GM10847 (cell line): ENCODE data around the gene MLC1.

Experiments used
- POLR2A ChIP-seq: IDR thresholded peaks from 2 replicates; pipeline ENCODE4 v1.6.1; 2011; ENCODE audit not compliant: insufficient read length; ENCODE audit errors: extremely low read depth

MLC1 gene

GRCh38 chr22:50085211-50085972 lies at the start of gene MLC1:
Gene MLC1, minus strand, starts transcription at chr22:50085426. Its CDS starts 524 bp downstream, at chr22:50084902.
- no peak for TF ChIP-seq POLR2A

- no peak for TF ChIP-seq POLR2A
Measured at GRCh38 chr22:50134481-50134880, 49.3 kb upstream of the MLC1 start.

- no peak for TF ChIP-seq POLR2A
Measured at GRCh38 chr22:50131894-50132293, 46.7 kb upstream of the MLC1 start.

- TF ChIP-seq POLR2A, result no peak
Measured at GRCh38 chr22:50129121-50129736, 44.0 kb upstream of the MLC1 start.

- no peak for TF ChIP-seq POLR2A
Measured at GRCh38 chr22:50125029-50125428, 39.8 kb upstream of the MLC1 start.

GRCh38 chr22:50123119-50123518 lies 37.9 kb upstream of the MLC1 start:
- TF ChIP-seq POLR2A, result no peak

GRCh38 chr22:50121202-50121740 lies 36.0 kb upstream of the MLC1 start:
- no peak for TF ChIP-seq POLR2A

GRCh38 chr22:50119768-50120251 lies 34.6 kb upstream of the MLC1 start:
- TF ChIP-seq POLR2A, result no peak

- TF ChIP-seq POLR2A, result no peak
Measured at GRCh38 chr22:50119169-50119767, 34.0 kb upstream of the MLC1 start.

- TF ChIP-seq POLR2A, result no peak
Measured at GRCh38 chr22:50118557-50119168, 33.4 kb upstream of the MLC1 start.

GRCh38 chr22:50118129-50118528 lies 32.9 kb upstream of the MLC1 start:
- TF ChIP-seq POLR2A, result no peak

- no peak for TF ChIP-seq POLR2A
Measured at GRCh38 chr22:50117168-50117762, 32.0 kb upstream of the MLC1 start.

GRCh38 chr22:50115693-50116092 lies 30.5 kb upstream of the MLC1 start:
- no peak for TF ChIP-seq POLR2A

- TF ChIP-seq POLR2A, result no peak
Measured at GRCh38 chr22:50114221-50115021, 29.2 kb upstream of the MLC1 start.
